Left ventricle myocardium inferior (tissue), 1 donor: ENCODE measurements around the gene DNLZ. TPM values are rescaled to one million over a fixed set of nuclear protein-coding genes. Genes with fewer than 3 reads are reported as not detected.
A peak's percentile ranks its signal among the peaks of the same experiment; 100 is the strongest.
"Not testable (repeated sequence)": the region's sequence is repeated elsewhere in the genome, so short reads cannot be mapped to it uniquely, and the experiment has no call there.

ENCODE experiments used
- DNase-seq: peaks from one replicate; pipeline ENCODE4 v3.0.0-alpha.2; 2020
- H3K27ac ChIP-seq: fragments of 200-600 bp; replicated peaks from 2 replicates; pipeline ENCODE4 v1.8.0; 2021
- H3K27me3 ChIP-seq: fragments of 200-600 bp; 2 replicates; pipeline ENCODE4 v1.8.0; 2021; ENCODE audit warnings: low read depth
- H3K36me3 ChIP-seq: fragments of 200-600 bp; 2 replicates; pipeline ENCODE4 v1.8.0; 2021
- H3K4me1 ChIP-seq: fragments of 200-600 bp; 2 replicates; pipeline ENCODE4 v1.8.0; 2021
- H3K4me3 ChIP-seq: fragments of 200-600 bp; 2 replicates; pipeline ENCODE4 v1.8.0; 2021; ENCODE audit warnings: mild to moderate bottlenecking, moderate library complexity
- H3K9me3 ChIP-seq: fragments of 200-600 bp; replicated peaks from 2 replicates; pipeline ENCODE4 v1.8.0; 2021
- CTCF ChIP-seq: fragments of 200-600 bp; IDR thresholded peaks from 2 replicates; pipeline ENCODE4 v1.8.0; 2021; ENCODE audit warnings: antibody characterized with exemption, mild to moderate bottlenecking, borderline replicate concordance
- intact Hi-C: fragments of 100-400 bp; cut with micrococcal nuclease; formaldehyde crosslinking; loops from one replicate; pipeline ENCODE4 v1.11.0; 2022
- total RNA-seq: library from RNA; stranded (reverse); fragmentation: NEBNext Ultra II Directional; extraction: Animal tissue kit (Norgen Biotek cat#: 25700); gene quantifications from one replicate; pipeline ENCODE4 v1.2.1, GENCODE V29; 2021
- donor health status: DM: no; HTN: yes; CAD: no; lungs with severe emphysema.

DNLZ gene
- total RNA-seq, 1 donor from 2014 or later, result 37.6 TPM

- intact Hi-C loops, result no loop called here
- peak overlapping the region; percentile 64 for H3K4me3 ChIP-seq
- peaks cover 31% of the 10 kb centered on the region for H3K36me3 ChIP-seq
- DNase-seq, result no peak
- no peak for TF ChIP-seq CTCF
- no peaks in the 10 kb centered on the region for H3K27me3 ChIP-seq
- no peaks in the 10 kb centered on the region for H3K9me3 ChIP-seq
- H3K27ac ChIP-seq, result peak overlapping the region; percentile 93
- peaks cover 44% of the 10 kb centered on the region for H3K4me1 ChIP-seq
These were observed 10.5 kb downstream of the DNLZ start for GRCh38 chr9:136353088-136353487.

GRCh38 chr9:136352682-136353081, 10.9 kb downstream of the DNLZ start:
- Histone ChIP-seq H3K27me3 (no peaks in the 10 kb centered on the region), H3K4me1 (peaks cover 41% of the 10 kb centered on the region), H3K4me3 (peak overlapping the region; percentile 64), H3K36me3 (peaks cover 31% of the 10 kb centered on the region), H3K27ac (peak overlapping the region; percentile 93), H3K9me3 (no peaks in the 10 kb centered on the region)
- no peak for TF ChIP-seq CTCF
- intact Hi-C loops, result no loop called here
- no peak for DNase-seq

- peaks cover 22% of the 10 kb centered on the region for H3K36me3 ChIP-seq
- H3K4me1 ChIP-seq, result peaks cover 41% of the 10 kb centered on the region
- H3K9me3 ChIP-seq, intact Hi-C loops, DNase-seq, H3K27me3 ChIP-seq, H3K27ac ChIP-seq, H3K4me3 ChIP-seq: not testable (repeated sequence)
These were observed 11.7 kb downstream of the DNLZ start for GRCh38 chr9:136351868-136352267.

GRCh38 chr9:136351252-136351800, 12.2 kb downstream of the DNLZ start:
- H3K27me3 ChIP-seq, result no peaks in the 10 kb centered on the region
- DNase-seq, result no peak
- H3K4me3 ChIP-seq, result no peak overlapping the region
- no peak overlapping the region for H3K27ac ChIP-seq
- peaks cover 39% of the 10 kb centered on the region for H3K4me1 ChIP-seq
- H3K9me3 ChIP-seq, result no peaks in the 10 kb centered on the region
- intact Hi-C loops, result no loop called here
- H3K36me3 ChIP-seq, result peaks cover 17% of the 10 kb centered on the region
- no peak for TF ChIP-seq CTCF

GRCh38 chr9:136349546-136349945, 14.0 kb downstream of the DNLZ start:
- H3K27ac ChIP-seq, result no peak overlapping the region

GRCh38 chr9:136348691-136349090, 14.9 kb downstream of the DNLZ start:
- Histone ChIP-seq H3K36me3 (peaks cover 9% of the 10 kb centered on the region), H3K4me3 (no peak overlapping the region), H3K27me3 (no peaks in the 10 kb centered on the region), H3K27ac (no peak overlapping the region), H3K9me3 (no peaks in the 10 kb centered on the region), H3K4me1 (peaks cover 41% of the 10 kb centered on the region)
- TF ChIP-seq CTCF, result no peak
- intact Hi-C loops, result no loop called here
- no peak for DNase-seq

More at GRCh38 chr9:136349546-136349945, 14.0 kb downstream of the DNLZ start:
- Histone ChIP-seq H3K36me3 (peaks cover 9% of the 10 kb centered on the region), H3K27me3 (no peaks in the 10 kb centered on the region), H3K4me3 (no peak overlapping the region), H3K9me3 (no peaks in the 10 kb centered on the region), H3K4me1 (peaks cover 44% of the 10 kb centered on the region)
- intact Hi-C loops, result no loop called here
- TF ChIP-seq CTCF, result no peak
- no peak for DNase-seq
